Bronchial epithelial cell (primary cell): ENCODE data around the gene AFAP1L1. TPM values are rescaled to one million over a fixed set of nuclear protein-coding genes. Genes with fewer than 3 reads are reported as not detected.

Experiments used
- DNase-seq: peaks from one replicate; pipeline ENCODE4 v3.0.0-alpha.2; 2010; ENCODE audit warnings: low read depth
- FAIRE-seq: peaks from 2 replicates; lab custom pipeline; 2011; peaks lifted over from hg19 to GRCh38; lab: Jason Lieb, UNC
- H3K27me3 ChIP-seq: 2 replicates; pipeline ENCODE4 v1.5.1; 2011; ENCODE audit warnings: low read length; ENCODE audit not compliant: control insufficient read depth, insufficient read depth
- H3K36me3 ChIP-seq: 2 replicates; pipeline ENCODE4 v1.5.1; 2011; ENCODE audit warnings: low read length; ENCODE audit not compliant: control insufficient read depth, insufficient read depth
- H3K4me3 ChIP-seq: 2 replicates; pipeline ENCODE4 v1.5.1; 2011; ENCODE audit warnings: mild to moderate bottlenecking, low read depth, low read length, control low read depth
- CTCF ChIP-seq: IDR thresholded peaks from 2 replicates; pipeline ENCODE4 v1.5.1; 2011; ENCODE audit warnings: mild to moderate bottlenecking, moderate library complexity, low read length, control low read depth, inconsistent platforms; ENCODE audit not compliant: insufficient read depth, severe bottlenecking
- total RNA-seq: library from RNA; depleted of rRNA; stranded (reverse); fragments of >200 nt; gene quantifications from 2 replicates; pipeline ENCODE4 v1.2.1, GENCODE V29; 2014

The AFAP1L1 gene
- total RNA-seq, 1 donor from 2014 or later, result 17.4 TPM

- no peak for DNase-seq
- no peak for FAIRE-seq
- TF ChIP-seq CTCF, result no peak
- Histone ChIP-seq H3K27me3 (no peaks in the 10 kb centered on the region), H3K4me3 (no peak overlapping the region), H3K36me3 (no peaks in the 10 kb centered on the region)
Observed at GRCh38 chr5:149313151-149313841, 41.6 kb downstream of the AFAP1L1 start.

DNA sequence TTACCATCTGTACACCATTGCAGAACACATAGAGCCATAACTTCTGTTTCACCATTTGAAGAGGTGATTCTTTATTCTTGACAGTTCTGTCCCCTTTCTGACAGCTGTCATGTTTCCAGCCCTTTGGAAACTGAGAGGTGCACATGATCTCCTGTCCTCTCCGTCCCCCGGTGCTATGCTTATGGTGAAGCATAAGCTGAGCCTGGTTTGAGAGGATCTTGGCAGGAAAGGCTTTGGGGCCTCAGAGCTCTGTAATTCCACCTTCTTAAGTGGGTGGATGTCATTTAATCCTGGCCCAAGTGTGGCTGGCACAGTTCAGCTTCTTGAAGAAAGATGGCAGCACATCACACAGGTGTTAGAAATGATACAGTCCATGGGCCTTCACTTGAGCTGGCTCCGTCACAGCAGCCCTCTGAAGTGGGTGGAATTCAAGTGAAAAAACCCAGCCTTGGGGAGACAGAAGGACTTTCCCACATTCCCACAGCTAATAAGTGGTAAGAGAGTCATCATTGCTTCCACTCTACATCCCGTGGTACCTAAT lies 43.0 kb downstream of the AFAP1L1 start:
- no peaks in the 10 kb centered on the region for H3K27me3 ChIP-seq
- FAIRE-seq (no peak), DNase-seq (no peak)
- no peaks in the 10 kb centered on the region for H3K36me3 ChIP-seq
- H3K4me3 ChIP-seq, result no peak overlapping the region
- TF ChIP-seq CTCF, result peak; percentile 20

- H3K4me3 ChIP-seq, result no peak overlapping the region
- H3K27me3 ChIP-seq, result no peaks in the 10 kb centered on the region
- no peaks in the 10 kb centered on the region for H3K36me3 ChIP-seq
- no peak for TF ChIP-seq CTCF
- DNase-seq (no peak), FAIRE-seq (no peak)
Observed at GRCh38 chr5:149315753-149316152, 44.1 kb downstream of the AFAP1L1 start.

DNA sequence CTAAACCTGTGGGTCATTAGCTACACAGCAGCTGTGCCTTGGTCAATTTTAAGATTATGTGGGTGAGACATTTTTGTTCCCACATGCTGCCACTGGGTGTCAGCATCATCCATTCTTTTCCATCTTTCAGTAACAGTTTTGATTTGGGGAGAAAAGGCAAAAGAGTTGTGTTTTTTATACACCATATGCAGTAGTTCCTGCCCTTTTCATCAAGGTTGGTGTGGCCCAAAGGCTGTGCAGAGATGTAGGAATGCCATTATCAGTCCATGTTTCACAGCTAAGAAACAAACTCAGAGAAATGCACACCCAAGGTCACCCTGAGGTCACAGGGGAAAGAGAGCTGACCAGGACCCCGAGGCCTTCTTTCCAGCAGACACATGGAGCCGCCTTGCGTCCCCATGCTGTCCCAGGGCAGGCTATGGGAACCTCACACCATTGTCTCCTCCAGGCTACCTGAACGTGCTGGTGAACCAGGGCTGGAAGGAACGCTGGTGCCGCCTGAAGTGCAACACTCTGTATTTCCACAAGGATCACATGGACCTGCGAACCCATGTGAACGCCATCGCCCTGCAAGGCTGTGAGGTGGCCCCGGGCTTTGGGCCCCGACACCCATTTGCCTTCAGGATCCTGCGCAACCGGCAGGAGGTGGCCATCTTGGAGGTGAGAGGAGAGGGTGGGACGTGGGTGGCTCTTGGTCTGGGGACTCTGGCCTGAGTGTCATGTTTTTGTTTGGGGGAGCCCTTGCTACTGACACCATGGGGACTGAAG lies 45.8 kb downstream of the AFAP1L1 start:
- DNase-seq (peak; percentile 40), FAIRE-seq (no peak)
- Histone ChIP-seq H3K36me3 (no peaks in the 10 kb centered on the region), H3K27me3 (no peaks in the 10 kb centered on the region), H3K4me3 (no peak overlapping the region)
- peak; percentile 60 for TF ChIP-seq CTCF

- no peak for TF ChIP-seq CTCF
- no peaks in the 10 kb centered on the region for H3K27me3 ChIP-seq
- H3K36me3 ChIP-seq, result no peaks in the 10 kb centered on the region
- DNase-seq (no peak), FAIRE-seq (no peak)
- H3K4me3 ChIP-seq, result no peak overlapping the region
Observed at GRCh38 chr5:149319174-149319573, 47.5 kb downstream of the AFAP1L1 start.
